PFSK-1 (cell line): ENCODE results near the gene ARF3.

Source experiments
- FOXP2 ChIP-seq: optimal IDR thresholded peaks from 2 replicates; pipeline ENCODE3; 2011; ENCODE audit warnings: borderline replicate concordance, control low read depth, inconsistent platforms; ENCODE audit not compliant: insufficient read depth; ENCODE audit errors: extremely low read length, extremely low read depth
- POLR2AphosphoS5 ChIP-seq: IDR thresholded peaks from 2 replicates; pipeline ENCODE4 v1.6.1; 2012; ENCODE audit warnings: low read depth, mild to moderate bottlenecking, control low read depth, low read length, moderate library complexity
- SIN3A ChIP-seq: IDR thresholded peaks from 2 replicates; pipeline ENCODE4 v1.6.1; 2012; ENCODE audit warnings: mild to moderate bottlenecking, low read length, moderate library complexity, borderline replicate concordance; ENCODE audit not compliant: insufficient read depth
- TAF1 ChIP-seq: IDR thresholded peaks from 2 replicates; pipeline ENCODE4 v1.6.1; 2012; ENCODE audit warnings: low read length, control low read depth, borderline replicate concordance; ENCODE audit not compliant: insufficient read depth
- TF ChIP-seq, protein P1 (sequence below), 2 experiments: IDR thresholded peaks; 2 replicates each; pipeline versions ENCODE4 v1.6.1 to v1.8.0; 2011 to 2012; ENCODE audit warnings: low read depth in 2 of 2, low read length in 2 of 2, control low read depth in 1 of 2, inconsistent platforms in 1 of 2, mild to moderate bottlenecking in 1 of 2, moderate library complexity in 1 of 2; ENCODE audit not compliant: insufficient read depth in 1 of 2

The ARF3 gene

DNA sequence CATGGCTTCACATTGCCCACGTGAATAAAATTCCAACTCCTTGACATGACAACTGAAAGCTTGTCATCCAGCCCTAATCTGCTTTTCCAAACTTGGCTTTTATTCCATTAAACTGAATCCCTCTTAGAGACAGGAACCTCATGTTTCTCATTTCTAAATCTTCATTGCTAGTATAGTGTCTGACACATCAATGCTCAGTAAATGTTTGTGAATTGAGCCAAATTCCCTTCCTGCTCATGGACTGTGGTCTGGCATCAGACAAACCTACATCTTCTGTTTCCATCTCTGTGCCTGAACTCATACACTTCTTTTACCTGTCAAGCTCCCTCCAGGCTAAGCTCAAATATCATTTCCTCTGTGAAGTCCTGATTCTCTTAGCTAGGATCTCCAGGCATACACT, 27.7 kb downstream of the ARF3 start:
- no peak for TF ChIP-seq TAF1
- TF ChIP-seq, protein P1, sequence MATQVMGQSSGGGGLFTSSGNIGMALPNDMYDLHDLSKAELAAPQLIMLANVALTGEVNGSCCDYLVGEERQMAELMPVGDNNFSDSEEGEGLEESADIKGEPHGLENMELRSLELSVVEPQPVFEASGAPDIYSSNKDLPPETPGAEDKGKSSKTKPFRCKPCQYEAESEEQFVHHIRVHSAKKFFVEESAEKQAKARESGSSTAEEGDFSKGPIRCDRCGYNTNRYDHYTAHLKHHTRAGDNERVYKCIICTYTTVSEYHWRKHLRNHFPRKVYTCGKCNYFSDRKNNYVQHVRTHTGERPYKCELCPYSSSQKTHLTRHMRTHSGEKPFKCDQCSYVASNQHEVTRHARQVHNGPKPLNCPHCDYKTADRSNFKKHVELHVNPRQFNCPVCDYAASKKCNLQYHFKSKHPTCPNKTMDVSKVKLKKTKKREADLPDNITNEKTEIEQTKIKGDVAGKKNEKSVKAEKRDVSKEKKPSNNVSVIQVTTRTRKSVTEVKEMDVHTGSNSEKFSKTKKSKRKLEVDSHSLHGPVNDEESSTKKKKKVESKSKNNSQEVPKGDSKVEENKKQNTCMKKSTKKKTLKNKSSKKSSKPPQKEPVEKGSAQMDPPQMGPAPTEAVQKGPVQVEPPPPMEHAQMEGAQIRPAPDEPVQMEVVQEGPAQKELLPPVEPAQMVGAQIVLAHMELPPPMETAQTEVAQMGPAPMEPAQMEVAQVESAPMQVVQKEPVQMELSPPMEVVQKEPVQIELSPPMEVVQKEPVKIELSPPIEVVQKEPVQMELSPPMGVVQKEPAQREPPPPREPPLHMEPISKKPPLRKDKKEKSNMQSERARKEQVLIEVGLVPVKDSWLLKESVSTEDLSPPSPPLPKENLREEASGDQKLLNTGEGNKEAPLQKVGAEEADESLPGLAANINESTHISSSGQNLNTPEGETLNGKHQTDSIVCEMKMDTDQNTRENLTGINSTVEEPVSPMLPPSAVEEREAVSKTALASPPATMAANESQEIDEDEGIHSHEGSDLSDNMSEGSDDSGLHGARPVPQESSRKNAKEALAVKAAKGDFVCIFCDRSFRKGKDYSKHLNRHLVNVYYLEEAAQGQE (IDR thresholded peaks at IDR 0.05; ENCODE audit: insufficient read depth in 1 of 2, low read depth in 2 of 2, low read length in 2 of 2), result no peak
- no peak for TF ChIP-seq SIN3A
- no peak for TF ChIP-seq FOXP2
- TF ChIP-seq POLR2AphosphoS5, result no peak

GRCh38 chr12:48927261-48927660, 30.0 kb downstream of the ARF3 start:
- TF ChIP-seq, protein P1 (IDR thresholded peaks at IDR 0.05; ENCODE audit: insufficient read depth in 1 of 2, low read depth in 2 of 2, low read length in 2 of 2), result no peak
- TF ChIP-seq TAF1, result no peak

DNA sequence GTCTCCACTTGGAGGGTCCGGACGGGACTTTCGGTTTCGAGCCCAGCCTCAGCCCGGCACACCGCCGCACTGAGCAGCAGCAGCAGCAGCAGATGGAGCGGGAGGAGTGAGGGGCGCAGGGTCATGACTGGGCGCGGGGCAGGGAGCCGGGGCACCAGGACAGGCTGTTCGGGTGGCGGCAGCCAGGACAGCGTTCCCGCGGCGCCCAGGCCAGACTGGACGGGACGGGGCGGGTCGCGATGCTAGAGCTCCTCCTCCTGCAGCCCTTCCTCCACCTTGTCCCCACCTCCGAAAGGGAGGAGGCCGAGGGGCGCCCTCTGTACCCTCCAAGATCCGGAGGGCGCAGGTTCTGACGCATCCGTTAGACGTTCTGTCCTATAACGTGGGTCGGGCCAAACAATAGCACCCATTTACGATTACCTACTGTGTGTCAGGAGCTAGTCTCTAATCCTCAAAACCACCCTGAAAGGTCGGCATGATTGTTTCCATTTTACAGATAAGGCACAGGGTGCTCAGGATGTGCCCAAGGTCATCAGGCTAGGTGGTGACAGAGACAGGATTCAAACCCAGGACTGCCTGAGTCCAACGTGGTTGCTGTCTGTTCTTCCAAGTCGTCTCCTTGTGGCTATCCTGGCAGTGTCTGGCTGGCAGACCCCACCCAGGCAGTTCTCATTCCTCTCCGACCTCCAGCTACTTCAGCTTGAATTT, 31.8 kb downstream of the ARF3 start, which contains the start of gene FKBP11:
Gene FKBP11, minus strand, starts transcription at position 189 of the 708 bp plus-strand sequence. Its CDS starts 64 bp downstream, at position 125.
- TF ChIP-seq TAF1 (no peak), POLR2AphosphoS5 (no peak), SIN3A (no peak), FOXP2 (no peak)
- TF ChIP-seq, protein P1 (IDR thresholded peaks at IDR 0.05; ENCODE audit: insufficient read depth in 1 of 2, low read depth in 2 of 2, low read length in 2 of 2), result no peak

DNA sequence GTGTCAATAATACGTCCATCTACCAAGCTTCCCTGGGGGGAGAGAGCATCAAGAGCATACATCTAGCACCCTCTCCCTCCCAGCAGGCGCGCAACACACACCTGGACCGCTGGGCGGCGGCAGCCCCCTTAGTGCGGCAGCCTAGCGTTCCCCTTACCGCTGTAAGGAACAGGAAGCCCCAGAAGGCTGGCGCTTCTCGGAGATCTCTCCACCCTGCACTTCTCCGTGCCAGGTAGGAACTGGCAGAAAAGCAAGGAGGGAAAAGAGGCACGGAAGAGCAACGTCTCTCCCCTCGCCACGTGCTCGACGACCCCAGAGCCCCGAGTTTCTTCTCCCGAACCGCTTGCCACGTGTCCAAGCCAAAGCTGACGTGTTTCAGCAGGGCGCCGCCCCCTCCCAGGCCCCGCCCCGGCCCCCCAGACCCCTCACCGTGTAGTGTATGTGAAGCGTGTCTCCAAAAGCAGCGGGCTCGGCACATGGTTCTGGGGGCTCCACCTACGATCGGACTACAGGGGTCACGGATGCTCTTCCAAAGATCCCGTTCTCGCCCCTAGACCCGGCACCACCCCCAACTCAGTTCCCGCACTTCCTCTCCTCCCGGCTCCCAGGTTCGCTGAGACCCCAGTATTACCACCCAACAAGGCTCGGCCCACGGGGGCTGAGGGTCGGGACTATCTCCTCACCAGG, 32.5 kb downstream of the ARF3 start:
- no peak for TF ChIP-seq TAF1
- TF ChIP-seq POLR2AphosphoS5, result no peak; the same call in 1 of the 2 replicates
- TF ChIP-seq, protein P1 (IDR thresholded peaks at IDR 0.05; ENCODE audit: insufficient read depth in 1 of 2, low read depth in 2 of 2, low read length in 2 of 2), result no peak
- no peak for TF ChIP-seq FOXP2
- TF ChIP-seq SIN3A, result no peak
